OCI-LY3 (cell line): ENCODE measurements around the gene APOB.

Experiments
- H2AFZ ChIP-seq: fragments of 200-600, 300-600 bp; shearing (Covaris generic); 2 replicates; pipeline ENCODE4 v1.6.0; 2014; ENCODE audit warnings: antibody characterized with exemption, low read depth, low read length
- H3K27ac ChIP-seq: fragments of 200-600, 300-600 bp; sonication (generic); 2 replicates; pipeline ENCODE4 v1.5.1; 2014; ENCODE audit warnings: mild to moderate bottlenecking, low read length, moderate library complexity, mixed read lengths
- H3K27me3 ChIP-seq: fragments of 200-600, 300-600 bp; sonication (generic); 2 replicates; pipeline ENCODE4 v1.6.1; 2014; ENCODE audit warnings: low read depth, low read length, mixed read lengths
- H3K36me3 ChIP-seq: fragments of 200-600, 300-600 bp; sonication (generic); replicated peaks from 2 replicates; pipeline ENCODE3; 2014; ENCODE audit warnings: low read depth, low read length, mixed read lengths
- H3K4me1 ChIP-seq: fragments of 300-600, 200-600 bp; sonication (generic); 2 replicates; pipeline ENCODE4 v1.6.1; 2014; ENCODE audit warnings: low read length, mixed read lengths
- H3K4me2 ChIP-seq: fragments of 200-600, 300-600 bp; sonication (generic); 2 replicates; pipeline ENCODE4 v1.6.1; 2014; ENCODE audit warnings: low read length, mixed read lengths
- H3K4me3 ChIP-seq: fragments of 300-600, 200-600 bp; sonication (generic); 2 replicates; pipeline ENCODE4 v1.5.1; 2014; ENCODE audit warnings: antibody characterized with exemption, mild to moderate bottlenecking, low read length, moderate library complexity
- H3K79me2 ChIP-seq: fragments of 300-600, 200-600 bp; shearing (Covaris generic); 2 replicates; pipeline ENCODE4 v1.6.1; 2014; ENCODE audit warnings: mild to moderate bottlenecking, low read length, mixed read lengths
- H3K9ac ChIP-seq: fragments of 300-600, 200-600 bp; shearing (Covaris generic); 2 replicates; pipeline ENCODE4 v1.6.0; 2014; ENCODE audit warnings: mild to moderate bottlenecking, low read length, moderate library complexity
- H3K9me3 ChIP-seq: fragments of 200-600, 300-600 bp; shearing (Covaris generic); 2 replicates; pipeline ENCODE4 v1.6.1; 2014; ENCODE audit warnings: low read length, mixed read lengths; ENCODE audit not compliant: insufficient read depth
- H4K20me1 ChIP-seq: fragments of 200-600, 300-600 bp; sonication (generic); 2 replicates; pipeline ENCODE4 v1.6.1; 2016; ENCODE audit warnings: low read length, mixed read lengths; ENCODE audit not compliant: insufficient read depth
- EZH2phosphoT487 ChIP-seq: fragments of 200-600 bp; shearing (Covaris generic); IDR thresholded peaks from 2 replicates; pipeline ENCODE4 v1.6.1; 2018; ENCODE audit warnings: antibody characterized with exemption, mixed run types, low read depth
- TF ChIP-seq, protein P1 (sequence below): fragments of 200-600, 300-600 bp; sonication (generic); IDR thresholded peaks from 2 replicates; pipeline ENCODE4 v1.5.1; 2014; ENCODE audit warnings: antibody characterized with exemption, low read length, low read depth

The APOB gene

GRCh38 chr2:21019678-21020021 is 24.2 kb downstream of the APOB start:
- no peaks in the 10 kb centered on the region for H4K20me1 ChIP-seq
- H3K27ac ChIP-seq: no peak overlapping the region
- H3K4me2 ChIP-seq: no peak overlapping the region
- no peaks in the 10 kb centered on the region for H3K4me1 ChIP-seq
- H3K36me3 ChIP-seq: no peaks in the 10 kb centered on the region
- no peak overlapping the region for H3K4me3 ChIP-seq
- no peaks in the 10 kb centered on the region for H3K9me3 ChIP-seq
- H3K9ac ChIP-seq: no peak overlapping the region
- peaks cover 34% of the 10 kb centered on the region for H3K27me3 ChIP-seq
- no peaks in the 10 kb centered on the region for H3K79me2 ChIP-seq
- TF ChIP-seq, protein P1, sequence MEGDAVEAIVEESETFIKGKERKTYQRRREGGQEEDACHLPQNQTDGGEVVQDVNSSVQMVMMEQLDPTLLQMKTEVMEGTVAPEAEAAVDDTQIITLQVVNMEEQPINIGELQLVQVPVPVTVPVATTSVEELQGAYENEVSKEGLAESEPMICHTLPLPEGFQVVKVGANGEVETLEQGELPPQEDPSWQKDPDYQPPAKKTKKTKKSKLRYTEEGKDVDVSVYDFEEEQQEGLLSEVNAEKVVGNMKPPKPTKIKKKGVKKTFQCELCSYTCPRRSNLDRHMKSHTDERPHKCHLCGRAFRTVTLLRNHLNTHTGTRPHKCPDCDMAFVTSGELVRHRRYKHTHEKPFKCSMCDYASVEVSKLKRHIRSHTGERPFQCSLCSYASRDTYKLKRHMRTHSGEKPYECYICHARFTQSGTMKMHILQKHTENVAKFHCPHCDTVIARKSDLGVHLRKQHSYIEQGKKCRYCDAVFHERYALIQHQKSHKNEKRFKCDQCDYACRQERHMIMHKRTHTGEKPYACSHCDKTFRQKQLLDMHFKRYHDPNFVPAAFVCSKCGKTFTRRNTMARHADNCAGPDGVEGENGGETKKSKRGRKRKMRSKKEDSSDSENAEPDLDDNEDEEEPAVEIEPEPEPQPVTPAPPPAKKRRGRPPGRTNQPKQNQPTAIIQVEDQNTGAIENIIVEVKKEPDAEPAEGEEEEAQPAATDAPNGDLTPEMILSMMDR: no peak
- no peak for TF ChIP-seq EZH2phosphoT487
- no peak overlapping the region for H2AFZ ChIP-seq

DNA sequence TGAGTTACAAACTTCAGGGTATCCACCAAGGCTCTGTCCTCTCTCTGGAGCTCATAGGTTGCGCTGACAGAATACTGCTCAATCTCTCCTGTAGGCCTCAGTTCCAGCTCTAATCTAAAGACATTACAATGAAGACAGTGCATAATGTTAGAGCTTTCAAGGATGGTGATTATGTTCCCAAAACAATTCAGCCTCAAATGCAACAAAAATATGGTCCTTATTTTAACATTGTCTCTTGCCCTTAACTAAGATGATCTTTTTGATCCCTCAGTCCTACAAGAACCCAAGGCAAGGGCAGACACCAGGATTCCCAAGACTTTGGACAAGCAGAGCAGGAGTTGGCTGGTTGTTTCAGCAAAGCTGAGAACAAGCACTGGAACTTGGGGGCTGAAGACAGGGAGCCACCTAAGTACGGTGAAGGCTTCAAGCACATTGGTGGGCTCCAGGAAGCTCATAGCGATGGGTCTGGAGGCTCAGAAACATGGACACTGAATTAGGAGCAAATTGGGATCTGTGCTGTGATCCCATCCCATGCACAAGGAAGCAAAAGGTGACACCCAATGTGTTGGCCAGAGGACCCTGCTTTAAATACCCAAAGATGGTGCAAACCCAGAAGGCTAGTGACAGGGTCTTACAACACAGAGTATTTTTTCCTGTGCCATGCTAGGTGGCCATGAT is 24.7 kb downstream of the APOB start:
- H3K27me3 ChIP-seq: peaks cover 39% of the 10 kb centered on the region
- no peaks in the 10 kb centered on the region for H3K79me2 ChIP-seq
- H2AFZ ChIP-seq: no peak overlapping the region
- no peak overlapping the region for H3K4me2 ChIP-seq
- H3K27ac ChIP-seq: no peak overlapping the region
- H3K9me3 ChIP-seq: no peaks in the 10 kb centered on the region
- H3K9ac ChIP-seq: no peak overlapping the region
- no peaks in the 10 kb centered on the region for H4K20me1 ChIP-seq
- no peak for TF ChIP-seq EZH2phosphoT487
- TF ChIP-seq, protein P1: no peak
- no peak overlapping the region for H3K4me3 ChIP-seq
- H3K4me1 ChIP-seq: no peaks in the 10 kb centered on the region
- H3K36me3 ChIP-seq: no peaks in the 10 kb centered on the region

DNA sequence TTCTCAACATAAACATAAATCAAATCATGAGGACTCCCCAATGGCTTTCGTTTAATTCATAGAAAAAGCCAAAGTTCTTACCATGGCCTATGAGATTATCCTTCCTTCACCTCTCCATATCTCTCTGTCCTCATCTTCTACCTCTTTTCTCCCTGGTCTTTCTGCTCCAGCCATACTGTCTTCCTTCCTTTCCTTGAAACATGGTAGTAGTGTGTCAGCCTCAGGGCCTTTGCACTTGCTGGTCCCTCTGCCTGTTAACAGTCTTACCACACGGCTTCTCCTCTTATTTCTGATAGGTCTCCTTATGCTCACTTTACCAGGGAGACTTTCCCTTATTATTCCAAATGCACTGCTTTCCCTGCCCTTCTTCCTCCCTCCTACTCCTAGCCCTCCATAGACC is 25.6 kb downstream of the APOB start:
- no peak overlapping the region for H3K4me2 ChIP-seq
- no peaks in the 10 kb centered on the region for H3K36me3 ChIP-seq
- no peaks in the 10 kb centered on the region for H3K9me3 ChIP-seq
- H3K79me2 ChIP-seq: no peaks in the 10 kb centered on the region
- no peak for TF ChIP-seq EZH2phosphoT487
- TF ChIP-seq, protein P1: no peak
- no peaks in the 10 kb centered on the region for H4K20me1 ChIP-seq
- no peak overlapping the region for H2AFZ ChIP-seq
- H3K27ac ChIP-seq: no peak overlapping the region
- H3K27me3 ChIP-seq: peaks cover 45% of the 10 kb centered on the region
- H3K4me1 ChIP-seq: no peaks in the 10 kb centered on the region
- H3K9ac ChIP-seq: no peak overlapping the region
- no peak overlapping the region for H3K4me3 ChIP-seq

DNA sequence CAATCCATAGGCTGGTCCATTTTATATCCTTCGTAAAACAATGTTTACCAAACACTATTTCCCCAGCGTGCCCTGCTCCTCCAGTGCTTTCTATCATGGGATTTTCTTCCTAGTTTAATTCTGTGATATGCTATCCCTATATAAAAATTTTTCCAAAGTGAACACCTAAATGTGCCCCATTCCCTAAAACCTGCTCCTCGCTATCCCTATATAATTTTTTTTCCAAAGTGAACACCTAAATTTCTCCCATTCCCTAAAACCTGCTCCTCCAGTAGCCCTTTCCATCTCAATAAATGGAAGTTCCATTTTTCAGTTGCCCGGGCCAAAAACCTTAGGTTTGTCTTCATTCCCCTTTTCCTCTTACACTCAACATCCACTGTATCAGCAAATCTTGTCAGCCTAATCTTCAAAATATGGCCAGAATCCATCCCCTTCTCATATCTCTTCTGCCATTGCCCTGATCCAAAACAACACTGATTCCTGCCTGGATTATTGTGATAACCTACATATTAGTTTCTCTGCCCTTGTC is 26.1 kb downstream of the APOB start:
- Histone ChIP-seq H3K4me1 (no peaks in the 10 kb centered on the region), H4K20me1 (no peaks in the 10 kb centered on the region), H3K4me3 (no peak overlapping the region), H3K27ac (no peak overlapping the region), H3K27me3 (peaks cover 44% of the 10 kb centered on the region), H3K4me2 (no peak overlapping the region), H3K79me2 (no peaks in the 10 kb centered on the region), H3K9me3 (no peaks in the 10 kb centered on the region), H3K9ac (no peak overlapping the region), H2AFZ (no peak overlapping the region), H3K36me3 (no peaks in the 10 kb centered on the region)
- TF ChIP-seq, protein P1: no peak
- TF ChIP-seq EZH2phosphoT487: no peak
